HepG2 (cell line): ENCODE data around the gene TMEM144. TPM values are rescaled to one million over a fixed set of nuclear protein-coding genes. Genes with fewer than 3 reads are reported as not detected.

Experiments
- ATAC-seq: fragments of 200-7000 bp; cut with Tn5 transposase; 3 replicates; pipeline ENCODE4 v1.9.1; 2020; ENCODE audit warnings: mild to moderate bottlenecking, moderate library complexity
- BruUV-seq: library from RNA; stranded (reverse); fragments of 400-500 nt; replicated peaks from 2 replicates; lab custom pipeline; 2021; lab: Mats Ljungman, UMichigan
- CTCF ChIA-PET: fragments of 300-600 bp; formaldehyde crosslinking; extraction: SDS; loops from one replicate; lab custom pipeline; 2021; ENCODE audit warnings: low total read pairs, inconsistent platforms, low intra/inter-chr PET ratio; lab: Yijun Ruan, JAX
- POLR2A ChIA-PET: fragments of 350-600 bp; sonication (Branson Sonifier 250); formaldehyde crosslinking; loops from one replicate; lab custom pipeline; 2020; ENCODE audit warnings: antibody characterized with exemption, inconsistent platforms; lab: Yijun Ruan, JAX
- DNase-seq: peaks from one replicate; pipeline ENCODE4 v3.0.0-alpha.2; 2015; ENCODE audit warnings: low spot score
- FAIRE-seq: peaks from 3 replicates; lab custom pipeline; 2011; peaks lifted over from hg19 to GRCh38; lab: Jason Lieb, UNC
- H2AFZ ChIP-seq: one replicate; pipeline ENCODE4 v1.6.1; 2011; ENCODE audit warnings: low read length, inconsistent platforms
- H3K27ac ChIP-seq: fragments of 300-600 bp; 3 replicates; pipeline ENCODE4 v1.8.0; 2011; ENCODE audit warnings: mixed run types, mild to moderate bottlenecking, mixed read lengths, low read length, inconsistent platforms; ENCODE audit not compliant: insufficient read depth; ENCODE audit errors: extremely low read length
- H3K27me3 ChIP-seq, 2 experiments: fragments of 200-600 bp in 1 of 2; 2 replicates in 1 of 2; 3 replicates in 1 of 2; pipeline versions ENCODE4 v1.6.0 to v1.8.0; 2011; ENCODE audit warnings: low read length in 2 of 2, mild to moderate bottlenecking in 2 of 2, moderate library complexity in 2 of 2, inconsistent platforms in 1 of 2; ENCODE audit not compliant: insufficient read depth in 2 of 2, control insufficient read depth in 1 of 2
- H3K36me3 ChIP-seq, 2 experiments: fragments of 200-600 bp in 1 of 2; replicated peaks in 1 of 2; 2 replicates in 1 of 2; 3 replicates in 1 of 2; pipeline versions ENCODE4 v1.5.1 to v1.8.0; 2011; ENCODE audit warnings: low read length in 2 of 2, inconsistent platforms in 1 of 2; ENCODE audit not compliant: insufficient read depth in 2 of 2, control insufficient read depth in 1 of 2
- H3K4me1 ChIP-seq: 2 replicates; pipeline ENCODE4 v1.5.1; 2012; ENCODE audit warnings: low read length, inconsistent platforms; ENCODE audit not compliant: insufficient read depth
- H3K4me2 ChIP-seq: 2 replicates; pipeline ENCODE4 v1.6.0; 2011; ENCODE audit warnings: low read depth, low read length, inconsistent platforms
- H3K4me3 ChIP-seq, 3 experiments: fragments of 200-600 bp in 1 of 3; sonication (generic), shearing (Covaris generic) in 1 of 3; replicated peaks in 1 of 3; 2 replicates each; pipeline ENCODE4 v1.5.1; 2011 to 2016; ENCODE audit warnings: low read length in 3 of 3, inconsistent platforms in 2 of 3, low read depth in 2 of 3, mild to moderate bottlenecking in 2 of 3, control low read depth in 1 of 3, mixed read lengths in 1 of 3; ENCODE audit not compliant: insufficient read depth in 1 of 3
- H3K79me2 ChIP-seq: one replicate; pipeline ENCODE4 v1.6.1; 2011; ENCODE audit warnings: low read length, inconsistent platforms; ENCODE audit not compliant: insufficient read depth
- H3K9ac ChIP-seq: 2 replicates; pipeline ENCODE4 v1.6.0; 2011; ENCODE audit warnings: mild to moderate bottlenecking, low read depth, low read length, inconsistent platforms; ENCODE audit not compliant: insufficient read depth
- H3K9me3 ChIP-seq: 2 replicates; pipeline ENCODE4 v1.5.1; 2012; ENCODE audit warnings: mild to moderate bottlenecking, low read length
- H4K20me1 ChIP-seq: 2 replicates; pipeline ENCODE4 v1.6.0; 2011; ENCODE audit warnings: inconsistent platforms, mild to moderate bottlenecking, low read length, moderate library complexity; ENCODE audit not compliant: insufficient read depth
- HES4 ChIP-seq: sonication (generic); formaldehyde crosslinking; IDR thresholded peaks from 2 replicates; pipeline ENCODE4 v1.9.0; 2021; ENCODE audit warnings: mild to moderate bottlenecking, missing genetic modification reagents, borderline replicate concordance
- IRF2 ChIP-seq: IDR thresholded peaks from 2 replicates; pipeline ENCODE4 v1.6.1; 2018; ENCODE audit warnings: missing genetic modification reagents, missing compliant biosample characterization
- KLF13 ChIP-seq: sonication (generic); formaldehyde crosslinking; IDR thresholded peaks from 2 replicates; pipeline ENCODE4 v1.4.0; 2020; ENCODE audit warnings: mild to moderate bottlenecking, missing genetic modification reagents
- MBD4 ChIP-seq: IDR thresholded peaks from 2 replicates; pipeline ENCODE4 v1.6.1; 2012; ENCODE audit warnings: low read length, inconsistent platforms, borderline replicate concordance
- NBN ChIP-seq: fragments of 450-650 bp; conservative IDR thresholded peaks from 2 replicates; pipeline ENCODE4 v1.6.1; 2017
- PAX8 ChIP-seq: sonication (generic); formaldehyde crosslinking; IDR thresholded peaks from 2 replicates; pipeline ENCODE4 v1.8.0; 2022; ENCODE audit warnings: mild to moderate bottlenecking, missing genetic modification reagents, borderline replicate concordance
- PITX1 ChIP-seq: sonication (generic); formaldehyde crosslinking; IDR thresholded peaks from 2 replicates; pipeline ENCODE4 v1.5.1; 2020; ENCODE audit warnings: mild to moderate bottlenecking, missing genetic modification reagents
- TBX2 ChIP-seq: sonication (generic); formaldehyde crosslinking; IDR thresholded peaks from 2 replicates; pipeline ENCODE4 v1.5.0; 2020; ENCODE audit warnings: missing genetic modification reagents, mild to moderate bottlenecking, borderline replicate concordance
- ZNF253 ChIP-seq: sonication (generic); formaldehyde crosslinking; IDR thresholded peaks from 2 replicates; pipeline ENCODE4 v1.8.0; 2022; ENCODE audit warnings: mild to moderate bottlenecking, missing genetic modification reagents, borderline replicate concordance
- ZNF296 ChIP-seq: sonication (generic); formaldehyde crosslinking; conservative IDR thresholded peaks from 2 replicates; pipeline ENCODE4 v1.5.0; 2020; ENCODE audit warnings: mild to moderate bottlenecking, missing genetic modification reagents
- ZNF569 ChIP-seq: sonication (generic); formaldehyde crosslinking; IDR thresholded peaks from 2 replicates; pipeline ENCODE4 v1.5.0; 2020; ENCODE audit warnings: mild to moderate bottlenecking, missing genetic modification reagents, moderate library complexity, borderline replicate concordance
- ZNF7 ChIP-seq: IDR thresholded peaks from 2 replicates; pipeline ENCODE4 v1.6.1; 2016; ENCODE audit warnings: missing biosample characterization, missing genetic modification reagents
- ZNF841 ChIP-seq: sonication (generic); formaldehyde crosslinking; IDR thresholded peaks from 2 replicates; pipeline ENCODE4 v1.8.1; 2023; ENCODE audit warnings: missing genetic modification reagents, borderline replicate concordance
- WGBS: methylation state at CpG from one replicate; pipeline ENCODE4 v1.1.6; 2017; ENCODE audit warnings: low lambda C conversion rate; 5-methylcytosine and 5-hydroxymethylcytosine counted together
- in situ Hi-C: cut with HindIII; loops from 2 replicates; pipeline ENCODE4 v1.10.0; 2017; ENCODE audit warnings: low pct_unique_long_range_greater_than_20kb; ENCODE audit not compliant: extremely low pct_ligation_motif_present
- intact Hi-C: fragments of 100-400 bp; cut with micrococcal nuclease; formaldehyde crosslinking; loops from one replicate; pipeline ENCODE4 v1.10.0; 2022; ENCODE audit not compliant: unreplicated experiment
- polyA plus RNA-seq, 8 experiments: library from polyadenylated mRNA; depleted of rRNA in 3 of 8; stranded (reverse) in 7 of 8; unstranded in 1 of 8; fragments of >200 nt; fragmentation: Illumina TruSeq in 4 of 8; extraction: Trizol in 4 of 8; gene quantifications; 2 replicates each; pipeline versions ENCODE4 v1.2.1 to v1.2.3, GENCODE V29; 2011 to 2016; ENCODE audit warnings: low read depth in 4 of 8, missing spikeins in 1 of 8, mixed read lengths in 1 of 8; ENCODE audit not compliant: insufficient read depth in 1 of 8
- total RNA-seq, 5 experiments: library from RNA; depleted of rRNA; stranded (reverse); fragments of >200 nt; fragmentation: Illumina TruSeq; extraction: Trizol; gene quantifications; 2 replicates each; pipeline ENCODE4 v1.2.3, GENCODE V29; 2016; ENCODE audit warnings: low read depth in 1 of 5
- TF ChIP-seq, protein P1 (sequence below): sonication (generic); formaldehyde crosslinking; IDR thresholded peaks from 2 replicates; pipeline ENCODE4 v1.5.0; 2020; ENCODE audit warnings: missing genetic modification reagents, mild to moderate bottlenecking, borderline replicate concordance
- TF ChIP-seq, protein P2 (sequence below): sonication (generic); formaldehyde crosslinking; IDR thresholded peaks from 2 replicates; pipeline ENCODE4 v1.4.0; 2020; ENCODE audit warnings: mild to moderate bottlenecking, missing genetic modification reagents

TMEM144 gene
- total and polyA plus RNA-seq, 2 of the 13 experiments (the other 11 are each of a cell fraction or from before 2014, with no cell fraction given): 10.9 to 12.3 TPM

DNA sequence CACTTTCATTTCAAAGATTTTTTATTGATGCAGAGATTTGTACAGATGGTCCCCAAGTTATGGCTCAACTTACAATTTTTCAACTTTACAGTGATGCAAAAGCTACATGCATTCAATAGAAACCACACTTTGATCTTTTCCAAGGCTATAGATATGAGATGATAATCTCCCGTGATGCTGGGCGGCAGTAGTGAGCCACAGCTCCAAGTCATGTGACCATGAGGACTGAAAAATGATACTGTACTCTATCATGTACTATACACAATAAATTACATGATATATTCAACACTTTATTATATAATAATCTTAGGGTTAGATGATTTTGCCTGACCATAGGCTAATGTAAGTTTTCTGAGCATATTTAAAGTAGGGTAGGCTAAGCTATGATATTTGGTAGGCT lies 23.5 kb upstream of the TMEM144 start:
- Histone ChIP-seq H2AFZ (no peak overlapping the region), H3K9ac (no peak overlapping the region), H3K27ac (no peak overlapping the region), H3K4me2 (no peak overlapping the region), H3K36me3 (peaks cover 0 to 18% of the 10 kb centered on the region in 2 experiments; a peak in 1 of 5 replicates), H3K4me3 (no peak overlapping the region), H4K20me1 (no peaks in the 10 kb centered on the region), H3K79me2 (no peaks in the 10 kb centered on the region), H3K27me3 (no peaks in the 10 kb centered on the region), H3K9me3 (no peaks in the 10 kb centered on the region), H3K4me1 (no peaks in the 10 kb centered on the region)
- intact Hi-C loops (no loop called here), in situ Hi-C loops (no loop called here)
- 79% methylated on average over 2 of the region's 2 CpGs for WGBS
- ChIA-PET CTCF (no interaction called here), POLR2A (no interaction called here)
- no peak for ATAC-seq
- FAIRE-seq: no peak
- TF ChIP-seq, protein P1, sequence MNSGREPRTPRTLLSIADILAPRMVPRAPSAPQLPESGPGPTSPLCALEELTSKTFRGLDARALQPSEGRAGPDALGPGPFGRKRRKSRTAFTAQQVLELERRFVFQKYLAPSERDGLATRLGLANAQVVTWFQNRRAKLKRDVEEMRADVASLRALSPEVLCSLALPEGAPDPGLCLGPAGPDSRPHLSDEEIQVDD (CRISPR knock-in tag): no peak
- TF ChIP-seq ZNF569 (CRISPR knock-in tag): no peak
- TF ChIP-seq ZNF296: no peak
- no peak for TF ChIP-seq KLF13 (CRISPR knock-in tag)
- no peak for TF ChIP-seq HES4
- TF ChIP-seq IRF2: no peak
- TF ChIP-seq, protein P2, sequence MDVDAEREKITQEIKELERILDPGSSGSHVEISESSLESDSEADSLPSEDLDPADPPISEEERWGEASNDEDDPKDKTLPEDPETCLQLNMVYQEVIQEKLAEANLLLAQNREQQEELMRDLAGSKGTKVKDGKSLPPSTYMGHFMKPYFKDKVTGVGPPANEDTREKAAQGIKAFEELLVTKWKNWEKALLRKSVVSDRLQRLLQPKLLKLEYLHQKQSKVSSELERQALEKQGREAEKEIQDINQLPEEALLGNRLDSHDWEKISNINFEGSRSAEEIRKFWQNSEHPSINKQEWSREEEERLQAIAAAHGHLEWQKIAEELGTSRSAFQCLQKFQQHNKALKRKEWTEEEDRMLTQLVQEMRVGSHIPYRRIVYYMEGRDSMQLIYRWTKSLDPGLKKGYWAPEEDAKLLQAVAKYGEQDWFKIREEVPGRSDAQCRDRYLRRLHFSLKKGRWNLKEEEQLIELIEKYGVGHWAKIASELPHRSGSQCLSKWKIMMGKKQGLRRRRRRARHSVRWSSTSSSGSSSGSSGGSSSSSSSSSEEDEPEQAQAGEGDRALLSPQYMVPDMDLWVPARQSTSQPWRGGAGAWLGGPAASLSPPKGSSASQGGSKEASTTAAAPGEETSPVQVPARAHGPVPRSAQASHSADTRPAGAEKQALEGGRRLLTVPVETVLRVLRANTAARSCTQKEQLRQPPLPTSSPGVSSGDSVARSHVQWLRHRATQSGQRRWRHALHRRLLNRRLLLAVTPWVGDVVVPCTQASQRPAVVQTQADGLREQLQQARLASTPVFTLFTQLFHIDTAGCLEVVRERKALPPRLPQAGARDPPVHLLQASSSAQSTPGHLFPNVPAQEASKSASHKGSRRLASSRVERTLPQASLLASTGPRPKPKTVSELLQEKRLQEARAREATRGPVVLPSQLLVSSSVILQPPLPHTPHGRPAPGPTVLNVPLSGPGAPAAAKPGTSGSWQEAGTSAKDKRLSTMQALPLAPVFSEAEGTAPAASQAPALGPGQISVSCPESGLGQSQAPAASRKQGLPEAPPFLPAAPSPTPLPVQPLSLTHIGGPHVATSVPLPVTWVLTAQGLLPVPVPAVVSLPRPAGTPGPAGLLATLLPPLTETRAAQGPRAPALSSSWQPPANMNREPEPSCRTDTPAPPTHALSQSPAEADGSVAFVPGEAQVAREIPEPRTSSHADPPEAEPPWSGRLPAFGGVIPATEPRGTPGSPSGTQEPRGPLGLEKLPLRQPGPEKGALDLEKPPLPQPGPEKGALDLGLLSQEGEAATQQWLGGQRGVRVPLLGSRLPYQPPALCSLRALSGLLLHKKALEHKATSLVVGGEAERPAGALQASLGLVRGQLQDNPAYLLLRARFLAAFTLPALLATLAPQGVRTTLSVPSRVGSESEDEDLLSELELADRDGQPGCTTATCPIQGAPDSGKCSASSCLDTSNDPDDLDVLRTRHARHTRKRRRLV (CRISPR knock-in tag): no peak
- no peak for TF ChIP-seq NBN
- TF ChIP-seq ZNF253 (CRISPR knock-in tag): no peak
- no peak for TF ChIP-seq PITX1 (CRISPR knock-in tag)
- no peak for TF ChIP-seq ZNF7 (CRISPR knock-in tag)
- TF ChIP-seq ZNF841 (CRISPR knock-in tag): no peak
- TF ChIP-seq TBX2 (CRISPR knock-in tag): no peak
- TF ChIP-seq MBD4: no peak
- no peak for TF ChIP-seq PAX8
- no peak for DNase-seq
- BruUV-seq: no TSS peak
